ENCODE results near the gene SLC15A1.
A peak's percentile ranks its signal among the peaks of the same experiment; 100 is the strongest.

The SLC15A1 gene

GRCh38 chr13:98783856-98784478, 31.5 kb upstream of the SLC15A1 start:
- TF ChIP-seq ZSCAN18 (tag by site-specific recombination; IDR thresholded peaks at IDR 0.05): no peak
- TF ChIP-seq ZNF280D (tag by site-specific recombination; IDR thresholded peaks at IDR 0.05): no peak
- no peak for TF ChIP-seq GLIS1 (tag by site-specific recombination; IDR thresholded peaks at IDR 0.05)
- TF ChIP-seq BCL11B (tag by site-specific recombination; IDR thresholded peaks at IDR 0.05; ENCODE audit: low read depth): no peak
- TF ChIP-seq ZIC2 (tag by site-specific recombination; IDR thresholded peaks at IDR 0.05): no peak
- TF ChIP-seq ZNF214 (tag by site-specific recombination; IDR thresholded peaks at IDR 0.05; ENCODE audit: borderline replicate concordance): no peak
- no peak for TF ChIP-seq HOXD13 (CRISPR knock-in tag; IDR thresholded peaks at IDR 0.05; ENCODE audit: borderline replicate concordance)
- no peak for TF ChIP-seq ZNF157 (tag by site-specific recombination; IDR thresholded peaks at IDR 0.05)
- no peak for TF ChIP-seq ZNF624 (tag by site-specific recombination; IDR thresholded peaks at IDR 0.05)
- no peak for TF ChIP-seq ZNF560 (tag by site-specific recombination; IDR thresholded peaks at IDR 0.05; ENCODE audit: borderline replicate concordance)
- no peak for TF ChIP-seq ZNF670 (tag by site-specific recombination; IDR thresholded peaks at IDR 0.05; ENCODE audit: low read depth)
- no peak for TF ChIP-seq ZNF2 (tag by site-specific recombination; IDR thresholded peaks at IDR 0.05)
- no peak for TF ChIP-seq ZNF514 (tag by site-specific recombination; IDR thresholded peaks at IDR 0.05)
- TF ChIP-seq HIC1 (tag by site-specific recombination; IDR thresholded peaks at IDR 0.05): no peak
- no peak for TF ChIP-seq ZNF488 (tag by site-specific recombination; IDR thresholded peaks at IDR 0.05)
- TF ChIP-seq ZNF239 (tag by site-specific recombination; IDR thresholded peaks at IDR 0.05): no peak
- no peak for TF ChIP-seq ZNF558 (tag by site-specific recombination; IDR thresholded peaks at IDR 0.05)
- no peak for TF ChIP-seq ZNF76 (tag by site-specific recombination; IDR thresholded peaks at IDR 0.05; ENCODE audit: borderline replicate concordance, low read depth)
- H3K36me3 ChIP-seq (ENCODE audit: control insufficient read depth in 2 of 2, insufficient read depth in 1 of 2, low read length in 2 of 2): no peaks in the 10 kb centered on the region

GRCh38 chr13:98782654-98783053, 30.2 kb upstream of the SLC15A1 start:
- no peak overlapping the region for H3K27ac ChIP-seq (ENCODE audit: extremely low read depth, low read depth, low read length)
- CTCF ChIA-PET: no interaction called here
- TF ChIP-seq ZBTB21 (tag by site-specific recombination; IDR thresholded peaks at IDR 0.05) (no peak), IKZF3 (tag by site-specific recombination; IDR thresholded peaks at IDR 0.05) (no peak), ZSCAN23 (tag by site-specific recombination; IDR thresholded peaks at IDR 0.05) (no peak), SCRT1 (tag by site-specific recombination; IDR thresholded peaks at IDR 0.05; ENCODE audit: borderline replicate concordance) (0 out of 2 replicates have a peak, but pooled peaks have one; percentile 26), ZNF580 (tag by site-specific recombination; IDR thresholded peaks at IDR 0.05) (no peak), ZNF501 (tag by site-specific recombination; IDR thresholded peaks at IDR 0.05) (no peak), ZNF660 (tag by site-specific recombination; IDR thresholded peaks at IDR 0.05) (no peak), SCRT2 (tag by site-specific recombination; IDR thresholded peaks at IDR 0.05) (peak; percentile 85), ZBTB6 (tag by site-specific recombination; IDR thresholded peaks at IDR 0.05) (no peak), ZNF114 (tag by site-specific recombination; IDR thresholded peaks at IDR 0.05) (no peak)

More at GRCh38 chr13:98783856-98784478, 31.5 kb upstream of the SLC15A1 start:
- CTCF ChIA-PET: interaction anchor here (0.6 kb wide), 1 partner anchor 86 kb away, joined by 3 read pairs; no protein-coding TSS in a partner anchor
- POLR2A ChIA-PET: no interaction called here
- Histone ChIP-seq H3K27ac (ENCODE audit: extremely low read depth, low read depth, low read length) (no peak overlapping the region), H3K9me3 (ENCODE audit: control insufficient read depth, insufficient read depth, low read depth, low read length) (no peaks in the 10 kb centered on the region), H3K4me3 (ENCODE audit: low read depth, low read length) (no peak overlapping the region), H3K4me1 (ENCODE audit: control insufficient read depth, insufficient read depth, low read length) (no peaks in the 10 kb centered on the region)

More at GRCh38 chr13:98782654-98783053, 30.2 kb upstream of the SLC15A1 start:
- POLR2A ChIA-PET: no interaction called here
- Histone ChIP-seq H3K9me3 (ENCODE audit: control insufficient read depth, insufficient read depth, low read depth, low read length) (no peaks in the 10 kb centered on the region), H3K36me3 (ENCODE audit: control insufficient read depth in 2 of 2, insufficient read depth in 1 of 2, low read length in 2 of 2) (no peaks in the 10 kb centered on the region), H3K4me3 (ENCODE audit: low read depth, low read length) (no peak overlapping the region), H3K4me1 (ENCODE audit: control insufficient read depth, insufficient read depth, low read length) (no peaks in the 10 kb centered on the region)

All from HEK293 (cell line).